ENCODE results near the gene CHIC2.
A peak's percentile ranks its signal among the peaks of the same experiment; 100 is the strongest.

CHIC2 gene

GRCh38 chr4:53991821-53992220, 72.6 kb downstream of the CHIC2 start:
- TF ChIP-seq ZNF488 (tag by site-specific recombination; IDR thresholded peaks at IDR 0.05): no peak
- TF ChIP-seq SP7 (tag by site-specific recombination; IDR thresholded peaks at IDR 0.05): 0 out of 2 replicates have a peak, but pooled peaks have one; percentile 38
- Histone ChIP-seq H3K4me1 (ENCODE audit: control insufficient read depth, insufficient read depth, low read length) (no peaks in the 10 kb centered on the region), H3K4me3 (ENCODE audit: low read depth, low read length) (no peak overlapping the region), H3K9me3 (ENCODE audit: control insufficient read depth, insufficient read depth, low read depth, low read length) (no peaks in the 10 kb centered on the region), H3K27ac (ENCODE audit: extremely low read depth, low read depth, low read length) (no peak overlapping the region), H3K36me3 (ENCODE audit: control insufficient read depth in 2 of 2, insufficient read depth in 1 of 2, low read length in 2 of 2) (no peaks in the 10 kb centered on the region)
- CTCF ChIA-PET: no interaction called here
- POLR2A ChIA-PET: no interaction called here

GRCh38 chr4:53990641-53991040, 73.8 kb downstream of the CHIC2 start:
- no peaks in the 10 kb centered on the region for H3K36me3 ChIP-seq (ENCODE audit: control insufficient read depth in 2 of 2, insufficient read depth in 1 of 2, low read length in 2 of 2)
- no peaks in the 10 kb centered on the region for H3K4me1 ChIP-seq (ENCODE audit: control insufficient read depth, insufficient read depth, low read length)
- ChIA-PET POLR2A (no interaction called here), CTCF (interaction anchor here (0.6 to 1.2 kb wide), 2 partner anchors 53 to 60 kb away, joined by 3 to 6 read pairs; no protein-coding TSS in a partner anchor)
- TF ChIP-seq ZNF18 (tag by site-specific recombination; IDR thresholded peaks at IDR 0.05) (no peak), PBX3 (CRISPR knock-in tag; IDR thresholded peaks at IDR 0.05) (no peak), ZNF148 (tag by site-specific recombination; IDR thresholded peaks at IDR 0.05; ENCODE audit: borderline replicate concordance) (no peak), ZFHX2 (tag by site-specific recombination; conservative IDR thresholded peaks at IDR 0.05) (peak; percentile 44; the same call in 1 of the 2 replicates), TSHZ1 (tag by site-specific recombination; IDR thresholded peaks at IDR 0.05; ENCODE audit: borderline replicate concordance) (no peak), KLF16 (tag by site-specific recombination; IDR thresholded peaks at IDR 0.05) (no peak), SP3 (tag by site-specific recombination; IDR thresholded peaks at IDR 0.05) (no peak), ZNF518A (tag by site-specific recombination; conservative IDR thresholded peaks at IDR 0.05; ENCODE audit: low read depth) (no peak), EGR2 (tag by site-specific recombination; IDR thresholded peaks at IDR 0.05; ENCODE audit: low read depth) (peak; percentile 63), ZNF2 (tag by site-specific recombination; IDR thresholded peaks at IDR 0.05) (no peak), ZNF132 (tag by site-specific recombination; IDR thresholded peaks at IDR 0.05; ENCODE audit: borderline replicate concordance) (no peak), SP7 (tag by site-specific recombination; IDR thresholded peaks at IDR 0.05) (no peak), AEBP2 (tag by site-specific recombination; IDR thresholded peaks at IDR 0.05; ENCODE audit: borderline replicate concordance) (no peak), ZNF76 (tag by site-specific recombination; IDR thresholded peaks at IDR 0.05; ENCODE audit: borderline replicate concordance, low read depth) (no peak)
- no peak overlapping the region for H3K27ac ChIP-seq (ENCODE audit: extremely low read depth, low read depth, low read length)
- no peaks in the 10 kb centered on the region for H3K9me3 ChIP-seq (ENCODE audit: control insufficient read depth, insufficient read depth, low read depth, low read length)
- H3K4me3 ChIP-seq (ENCODE audit: low read depth, low read length): no peak overlapping the region
